Right renal cortex interstitium (tissue), 3 donors: Measurements from ENCODE around the gene CABP5. TPM values are rescaled to one million over a fixed set of nuclear protein-coding genes. Genes with fewer than 3 reads are reported as not detected.
"Not testable (repeated sequence)": the region's sequence is repeated elsewhere in the genome, so short reads cannot be mapped to it uniquely, and the experiment has no call there.

Experiments used
- DNase-seq, 3 donors: peaks; one replicate each; pipeline ENCODE4 v3.0.0-alpha.2; 2013; ENCODE audit warnings: low read depth in 3 of 3, low spot score in 2 of 3
- polyA plus RNA-seq, 3 donors: library from polyadenylated mRNA; unstranded; fragments of 120-200 nt; gene quantifications; one replicate each; pipeline ENCODE4 v1.2.1, GENCODE V29; 2013; ENCODE audit not compliant: insufficient read length in 3 of 3

CABP5 gene
- not detected for polyA plus RNA-seq

DNA sequence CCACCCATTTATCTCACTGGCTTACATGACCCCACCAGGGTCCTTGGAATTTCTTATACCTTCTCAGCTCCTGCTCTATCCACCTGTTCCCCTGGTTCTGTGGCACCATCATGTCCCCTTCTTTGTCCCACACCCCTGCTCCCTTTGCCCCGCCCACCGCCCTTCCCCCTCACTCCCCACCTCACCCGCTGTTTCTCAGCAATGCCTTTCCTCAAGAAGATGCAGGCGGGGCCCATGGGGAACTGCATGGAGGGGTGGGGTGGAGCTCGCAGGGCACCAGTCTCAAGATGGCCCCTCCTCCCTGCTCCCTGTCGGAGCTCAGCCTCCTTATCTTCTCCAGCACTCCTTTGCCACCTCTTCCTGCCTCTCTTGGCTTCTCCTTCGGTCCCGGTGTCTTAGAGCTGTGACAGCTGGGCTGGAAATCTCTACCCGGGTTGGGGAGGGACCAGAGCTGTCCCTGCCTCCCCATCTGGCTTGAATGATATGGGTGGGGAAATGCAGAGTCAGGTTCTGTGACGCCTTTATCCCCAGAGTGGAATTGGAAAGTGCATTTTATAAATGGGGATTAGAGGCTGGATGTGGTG is at the start of gene CABP5:
TSS of gene CABP5 (minus strand) at position 405 of the 584 bp plus-strand sequence. CDS start at position 248, 157 bp downstream.
- DNase-seq, result no peak

DNA sequence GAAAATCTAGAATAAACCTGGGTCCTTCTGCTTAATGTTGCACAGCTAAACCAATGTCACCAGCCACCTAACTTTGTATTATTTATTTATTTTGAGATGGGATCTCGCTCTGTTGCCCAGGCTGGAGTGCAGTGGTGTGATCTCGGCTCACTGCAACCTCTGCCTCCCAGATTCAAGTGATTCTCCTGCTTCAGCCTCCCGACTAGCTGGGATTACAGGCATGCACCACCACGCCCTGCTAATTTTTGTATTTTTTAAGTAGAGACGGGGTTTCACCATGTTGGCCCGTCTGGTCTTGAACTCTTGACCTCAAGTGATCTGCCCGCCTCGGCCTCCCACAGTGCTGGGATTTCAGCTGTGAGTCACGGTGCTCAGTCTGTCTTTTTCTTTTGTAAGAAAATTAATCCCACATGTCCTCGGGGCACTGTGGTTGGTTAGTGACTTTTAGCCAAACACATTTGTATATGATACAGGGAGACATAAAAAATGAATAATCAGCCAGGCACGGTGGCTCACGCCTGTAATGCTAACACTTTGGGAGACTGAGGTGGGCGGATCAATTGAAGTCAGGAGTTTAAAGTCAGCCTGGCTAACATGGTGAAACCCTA is 47.3 kb upstream of the CABP5 start:
- DNase-seq, result not testable (repeated sequence)

DNA sequence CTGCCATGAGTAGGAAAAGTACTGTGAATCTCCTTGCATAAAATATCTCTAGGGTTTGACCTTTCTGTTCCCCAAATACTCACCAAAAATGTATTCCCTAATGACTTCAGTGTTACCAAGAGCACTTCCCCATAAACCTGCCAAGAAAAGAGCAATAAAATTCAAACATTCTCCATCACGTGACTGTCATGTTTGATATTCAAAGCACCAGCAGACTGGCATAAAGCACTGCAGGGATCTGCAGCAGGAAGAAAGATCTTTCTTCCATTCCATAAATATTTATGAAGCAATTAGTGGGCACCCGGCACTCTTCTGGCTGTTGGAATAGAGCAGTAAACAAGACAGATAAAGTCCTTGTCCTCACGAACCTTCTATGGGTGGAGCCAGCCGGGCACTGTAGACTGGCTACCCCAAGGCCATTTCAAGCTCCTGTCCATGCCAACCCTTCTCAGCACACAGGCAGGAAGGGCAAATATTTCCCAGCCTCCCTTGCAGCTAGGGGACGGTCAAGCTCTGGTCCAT is 46.5 kb upstream of the CABP5 start:
- no peak for DNase-seq

- not testable (repeated sequence) for DNase-seq
Observed at GRCh38 chr19:48088991-48089390, 45.1 kb upstream of the CABP5 start.

- DNase-seq, result no peak
Observed at GRCh38 chr19:48085904-48086864, 42.3 kb upstream of the CABP5 start.

DNA sequence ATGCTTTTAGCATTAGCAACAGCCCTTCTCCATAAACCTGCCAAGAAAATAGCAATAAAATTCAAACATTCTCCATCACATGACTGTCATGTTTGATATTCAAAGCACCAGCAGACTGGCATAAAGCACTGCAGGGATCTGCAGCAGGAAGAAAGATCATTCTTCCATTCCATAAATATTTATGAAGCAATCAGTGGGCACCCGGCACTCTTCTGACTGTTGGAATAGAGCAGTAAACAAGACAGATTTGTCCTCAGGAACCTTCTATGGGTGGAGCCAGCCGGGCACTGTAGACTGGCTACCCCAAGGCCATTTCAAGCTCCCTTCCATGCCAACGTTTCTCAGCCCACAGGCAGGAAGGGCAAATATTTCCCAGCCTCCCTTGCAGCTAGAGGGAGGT is 41.2 kb upstream of the CABP5 start:
- no peak for DNase-seq

GRCh38 chr19:48081106-48081505 is 37.2 kb upstream of the CABP5 start:
- no peak for DNase-seq

- DNase-seq, result not testable (repeated sequence)
Observed at GRCh38 chr19:48070177-48070769, 26.4 kb upstream of the CABP5 start.

DNA sequence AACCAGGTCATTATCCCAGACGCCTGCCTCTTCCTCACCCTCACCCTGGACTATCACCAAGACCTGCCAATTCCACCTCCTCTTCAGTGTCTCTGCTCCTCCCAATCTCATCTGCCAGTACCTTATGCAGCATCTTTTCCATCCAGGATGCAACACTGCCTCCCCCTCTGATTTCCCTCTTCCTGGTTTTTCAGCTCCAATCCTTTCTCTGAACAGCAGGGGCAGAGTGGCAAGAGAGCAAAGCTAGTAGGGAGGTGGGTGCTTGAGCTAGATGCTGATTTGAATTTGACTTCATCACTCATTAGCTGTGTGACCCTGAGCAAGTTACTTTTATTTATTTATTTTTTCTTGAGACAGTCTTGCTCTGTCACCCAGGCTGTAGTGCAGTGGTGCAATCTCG is 25.6 kb upstream of the CABP5 start:
- DNase-seq, result no peak

DNA sequence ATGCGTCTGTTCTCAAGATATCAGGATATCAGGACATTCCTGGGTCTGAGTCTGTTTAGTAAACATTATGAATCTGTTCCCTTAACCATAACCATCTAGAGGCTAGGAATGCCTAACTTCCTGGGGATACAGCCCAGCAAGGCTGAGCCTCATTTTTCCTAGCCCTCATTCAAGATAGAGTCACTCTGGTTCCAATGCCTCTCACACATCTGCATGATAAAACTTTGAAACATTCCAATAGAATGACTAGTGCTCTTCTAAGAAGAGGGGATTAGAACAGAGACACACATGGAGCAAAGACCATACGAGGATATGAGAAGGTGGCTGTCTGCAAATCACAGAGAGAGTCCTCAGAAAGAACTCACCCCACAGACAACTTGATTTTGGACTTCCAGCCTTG is 20.6 kb upstream of the CABP5 start:
- no peak for DNase-seq

DNA sequence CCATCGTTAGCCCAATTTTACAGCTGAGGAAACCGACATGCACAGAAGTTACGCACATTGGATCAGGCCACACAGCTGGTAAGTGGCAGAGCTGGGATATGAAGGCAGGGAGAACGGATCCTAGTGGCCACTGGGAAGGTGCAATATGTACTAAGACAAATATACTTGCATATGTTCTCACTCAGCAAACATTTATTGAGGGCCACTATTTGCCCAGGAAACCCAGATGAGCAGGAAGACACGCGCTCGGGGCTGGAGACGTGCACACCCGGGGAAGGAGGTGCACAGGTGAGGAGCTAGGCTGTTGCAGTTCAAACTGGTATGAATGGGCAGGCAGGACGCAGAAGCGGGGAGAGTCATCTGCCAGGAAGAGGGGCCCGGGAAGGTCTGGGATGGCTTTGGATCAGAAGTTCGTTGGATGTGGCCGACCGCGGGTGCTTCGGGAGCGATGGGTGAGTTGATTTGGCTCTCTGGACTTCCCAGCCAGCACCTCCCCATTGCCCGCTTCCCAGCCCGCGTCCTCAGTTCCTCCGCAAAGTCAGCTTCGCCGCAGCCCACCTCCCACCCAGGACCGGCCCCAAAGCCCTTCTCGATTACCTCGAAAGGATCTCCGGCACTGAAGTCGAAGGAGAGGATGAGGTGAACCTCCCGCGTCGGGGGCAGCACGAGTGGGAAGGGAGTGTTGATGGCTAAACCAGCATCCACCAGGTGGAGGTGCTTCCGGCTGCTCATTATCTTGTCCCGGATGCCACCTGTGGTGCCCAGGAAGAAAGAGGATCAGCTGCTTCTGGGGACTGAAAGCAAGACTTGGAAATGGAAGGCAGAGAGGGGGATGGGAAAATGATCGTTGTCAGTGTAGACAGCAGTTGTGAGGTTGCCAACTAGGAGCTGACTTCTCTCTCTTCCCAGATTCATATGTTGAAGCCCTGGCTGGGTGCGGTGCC is 17.8 kb upstream of the CABP5 start:
- DNase-seq, result no peak

GRCh38 chr19:48060381-48060780 is 16.5 kb upstream of the CABP5 start:
- DNase-seq, result no peak

- no peak for DNase-seq
Observed at GRCh38 chr19:48059331-48059730, 15.5 kb upstream of the CABP5 start.

DNA sequence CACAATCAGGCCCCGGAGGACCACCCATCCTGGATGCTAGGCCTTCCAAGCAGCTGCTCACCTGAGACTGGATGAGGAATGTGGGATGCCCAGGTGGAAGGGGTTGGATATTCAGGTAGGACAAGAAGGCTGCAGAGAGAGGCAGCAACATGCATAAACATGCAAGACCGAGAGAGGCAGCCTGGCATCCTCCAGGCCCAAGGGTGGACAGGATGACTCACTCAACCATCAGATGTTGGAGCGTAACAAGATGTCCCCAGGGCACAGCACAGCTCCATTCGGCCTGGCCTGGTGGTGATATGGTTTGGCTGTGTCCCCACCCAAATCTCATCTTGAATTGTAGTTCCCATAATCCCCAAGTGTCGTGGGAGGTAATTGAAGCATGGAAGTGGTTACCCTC is 10.0 kb upstream of the CABP5 start:
- no peak for DNase-seq

- no peak for DNase-seq
Observed at GRCh38 chr19:48053076-48053475, 9.2 kb upstream of the CABP5 start.

DNA sequence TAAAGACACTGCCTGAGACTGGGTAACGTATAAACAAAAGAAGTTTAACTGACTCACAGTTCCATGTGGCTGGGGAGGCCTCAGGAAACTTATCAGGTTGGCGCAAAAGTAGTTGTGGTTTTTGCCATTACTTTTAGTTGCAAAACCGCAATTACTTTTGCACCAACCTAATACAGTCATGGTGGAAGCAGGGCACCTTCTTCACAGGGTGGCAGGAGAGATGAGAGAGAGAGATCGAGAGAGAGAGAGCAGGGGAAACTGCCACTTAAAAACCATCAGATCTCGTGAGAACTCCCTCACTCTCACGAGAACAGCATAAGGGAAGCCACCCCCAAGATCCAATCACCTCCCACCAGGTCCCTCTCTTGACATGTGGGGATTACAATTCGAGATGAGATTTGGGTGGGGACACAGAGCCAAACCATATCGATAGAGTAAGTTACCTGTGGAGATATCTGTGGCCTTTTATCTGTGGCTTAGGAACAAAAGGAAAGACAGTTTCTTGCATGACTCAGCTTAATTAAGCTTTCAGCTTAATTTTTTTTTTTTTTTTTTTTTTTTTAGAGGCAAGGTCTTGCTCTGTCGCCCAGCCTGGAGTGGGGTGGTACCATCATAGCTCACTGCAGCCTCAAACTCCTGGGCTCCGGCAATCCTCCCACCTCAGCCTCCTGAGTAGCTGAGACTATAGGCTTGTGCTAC is 7.6 kb upstream of the CABP5 start:
- DNase-seq, result no peak

GRCh38 chr19:48044561-48044960 is 682 bp upstream of the CABP5 start:
- no peak for DNase-seq

- DNase-seq, result no peak
Observed at GRCh38 chr19:48041877-48042580, 1.9 kb downstream of the CABP5 start.

- DNase-seq, result no peak
Observed at GRCh38 chr19:48036765-48037164, 7.1 kb downstream of the CABP5 start.
